ES-I3 (cell line): ENCODE data around the gene P2RY12.
A peak's percentile ranks its signal among the peaks of the same experiment; 100 is the strongest.

ENCODE experiments used
- H3K36me3 ChIP-seq: 2 replicates; pipeline ENCODE4 v1.6.1; 2013; ENCODE audit warnings: mild to moderate bottlenecking, low read length, control low read depth, moderate library complexity; ENCODE audit not compliant: insufficient read depth
- H3K4me1 ChIP-seq: 2 replicates; pipeline ENCODE4 v1.6.1; 2013; ENCODE audit warnings: mild to moderate bottlenecking, control low read depth, low read length; ENCODE audit not compliant: insufficient read depth
- H3K9ac ChIP-seq: 2 replicates; pipeline ENCODE4 v1.6.1; 2013; ENCODE audit warnings: low read depth, mild to moderate bottlenecking, low read length, moderate library complexity
- H3K9me3 ChIP-seq: 2 replicates; pipeline ENCODE4 v1.6.1; 2013; ENCODE audit warnings: mild to moderate bottlenecking, low read length, moderate library complexity; ENCODE audit not compliant: control insufficient read depth, insufficient read depth

P2RY12 gene

GRCh38 chr3:151384741-151385174, at the start of gene P2RY12:
P2RY12 (minus strand) TSS chr3:151384753; CDS start chr3:151338845, 45,908 bp downstream.
- Histone ChIP-seq H3K36me3 (no peaks in the 10 kb centered on the region; the same call in 1 of the 2 replicates), H3K9me3 (no peaks in the 10 kb centered on the region), H3K9ac (no peak within 1 kb of the TSS), H3K4me1 (no peaks in the 10 kb centered on the region)

GRCh38 chr3:151432616-151433372, 48.2 kb upstream of the P2RY12 start:
- H3K9me3 ChIP-seq: no peaks in the 10 kb centered on the region
- H3K36me3 ChIP-seq: no peaks in the 10 kb centered on the region
- peaks cover 20% of the 10 kb centered on the region for H3K4me1 ChIP-seq

GRCh38 chr3:151431940-151432339, 47.4 kb upstream of the P2RY12 start:
- no peaks in the 10 kb centered on the region for H3K36me3 ChIP-seq
- no peaks in the 10 kb centered on the region for H3K9me3 ChIP-seq
- no peak overlapping the region for H3K9ac ChIP-seq
- H3K4me1 ChIP-seq: peaks cover 20% of the 10 kb centered on the region

More at GRCh38 chr3:151432616-151433372, 48.2 kb upstream of the P2RY12 start:
- no peak overlapping the region for H3K9ac ChIP-seq

GRCh38 chr3:151430821-151431484, 46.4 kb upstream of the P2RY12 start:
- H3K9ac ChIP-seq: peak overlapping the region; percentile 11; the same call in 1 of the 2 replicates
- peaks cover 20% of the 10 kb centered on the region for H3K4me1 ChIP-seq
- no peaks in the 10 kb centered on the region for H3K9me3 ChIP-seq
- H3K36me3 ChIP-seq: no peaks in the 10 kb centered on the region

- no peaks in the 10 kb centered on the region for H3K9me3 ChIP-seq
- H3K36me3 ChIP-seq: no peaks in the 10 kb centered on the region
- no peak overlapping the region for H3K9ac ChIP-seq
- peaks cover 21% of the 10 kb centered on the region for H3K4me1 ChIP-seq
Observed at GRCh38 chr3:151428386-151428785, 43.8 kb upstream of the P2RY12 start.

- Histone ChIP-seq H3K36me3 (no peaks in the 10 kb centered on the region), H3K9me3 (no peaks in the 10 kb centered on the region), H3K4me1 (peaks cover 21% of the 10 kb centered on the region), H3K9ac (no peak overlapping the region)
Observed at GRCh38 chr3:151426341-151426657, 41.7 kb upstream of the P2RY12 start.

GRCh38 chr3:151425627-151426340, 41.2 kb upstream of the P2RY12 start:
- Histone ChIP-seq H3K9ac (0 out of 2 replicates have a peak overlapping the region, but pooled peaks have one; percentile 8), H3K9me3 (no peaks in the 10 kb centered on the region), H3K4me1 (peaks cover 16% of the 10 kb centered on the region), H3K36me3 (no peaks in the 10 kb centered on the region)

GRCh38 chr3:151423091-151423490, 38.5 kb upstream of the P2RY12 start:
- no peak overlapping the region for H3K9ac ChIP-seq
- H3K36me3 ChIP-seq: no peaks in the 10 kb centered on the region
- H3K9me3 ChIP-seq: no peaks in the 10 kb centered on the region
- peaks cover 14% of the 10 kb centered on the region for H3K4me1 ChIP-seq

- Histone ChIP-seq H3K4me1 (peaks cover 14% of the 10 kb centered on the region), H3K9me3 (no peaks in the 10 kb centered on the region), H3K9ac (no peak overlapping the region), H3K36me3 (no peaks in the 10 kb centered on the region)
Observed at GRCh38 chr3:151421938-151422337, 37.4 kb upstream of the P2RY12 start.

GRCh38 chr3:151419806-151420205, 35.3 kb upstream of the P2RY12 start:
- Histone ChIP-seq H3K4me1 (peaks cover 3% of the 10 kb centered on the region), H3K9me3 (no peaks in the 10 kb centered on the region), H3K9ac (no peak overlapping the region), H3K36me3 (no peaks in the 10 kb centered on the region)

GRCh38 chr3:151415289-151415688, 30.7 kb upstream of the P2RY12 start:
- no peaks in the 10 kb centered on the region for H3K4me1 ChIP-seq
- H3K9ac ChIP-seq: no peak overlapping the region
- H3K36me3 ChIP-seq: no peaks in the 10 kb centered on the region; the same call in 1 of the 2 replicates
- H3K9me3 ChIP-seq: no peaks in the 10 kb centered on the region

GRCh38 chr3:151412989-151413388, 28.4 kb upstream of the P2RY12 start:
- Histone ChIP-seq H3K36me3 (no peaks in the 10 kb centered on the region; the same call in 1 of the 2 replicates), H3K9me3 (no peaks in the 10 kb centered on the region), H3K9ac (no peak overlapping the region), H3K4me1 (no peaks in the 10 kb centered on the region)

GRCh38 chr3:151410891-151411559, 26.5 kb upstream of the P2RY12 start:
- H3K36me3 ChIP-seq: no peaks in the 10 kb centered on the region; the same call in 1 of the 2 replicates
- no peaks in the 10 kb centered on the region for H3K4me1 ChIP-seq
- H3K9ac ChIP-seq: no peak overlapping the region
- H3K9me3 ChIP-seq: no peaks in the 10 kb centered on the region

- H3K4me1 ChIP-seq: no peaks in the 10 kb centered on the region
- no peaks in the 10 kb centered on the region for H3K36me3 ChIP-seq
- no peaks in the 10 kb centered on the region for H3K9me3 ChIP-seq
- no peak overlapping the region for H3K9ac ChIP-seq
Observed at GRCh38 chr3:151407928-151408327, 23.4 kb upstream of the P2RY12 start.
